Ovary (tissue), 3 donors: ENCODE data around the gene CRTAC1.

Source experiments
- CTCF ChIP-seq, 3 donors: fragments of 450-650 bp in 2 of 3; fragments of 200-600 bp in 1 of 3; IDR thresholded peaks; one replicate each; pipeline versions ENCODE4 v1.5.1 to v1.8.0; 2016 to 2022; ENCODE audit warnings: antibody characterized with exemption in 3 of 3, mild to moderate bottlenecking in 1 of 3
- EP300 ChIP-seq: sonication (generic); formaldehyde crosslinking; IDR thresholded peaks from one replicate; pipeline ENCODE4 v1.6.1; 2017; ENCODE audit warnings: antibody characterized with exemption
- POLR2A ChIP-seq: fragments of 450-650 bp; IDR thresholded peaks from one replicate; pipeline ENCODE4 v1.6.1; 2017; ENCODE audit warnings: antibody characterized with exemption, mild to moderate bottlenecking, moderate library complexity
- donor health status: DM: no; HTN: no; CAD: no.

GRCh38 chr10:97969538-97970079 is 60.8 kb downstream of the CRTAC1 start:
- TF ChIP-seq CTCF (IDR thresholded peaks at IDR 0.05) (no peak), POLR2A (no peak), EP300 (no peak)
